Measurements from ENCODE around the gene BID.

- no peak for TF ChIP-seq ISL1 (CRISPR knock-in tag; IDR thresholded peaks at IDR 0.05)
- no peak for TF ChIP-seq ARNTL (CRISPR knock-in tag; IDR thresholded peaks at IDR 0.05; ENCODE audit: borderline replicate concordance, low read depth)
- TF ChIP-seq GLIS3 (CRISPR knock-in tag; IDR thresholded peaks at IDR 0.05), result no peak
- no peak for TF ChIP-seq ZFP3 (CRISPR knock-in tag; IDR thresholded peaks at IDR 0.05)
- no peak for TF ChIP-seq PATZ1 (CRISPR knock-in tag; IDR thresholded peaks at IDR 0.05; ENCODE audit: borderline replicate concordance)
- TF ChIP-seq SNAI2 (CRISPR knock-in tag; IDR thresholded peaks at IDR 0.05), result no peak
- no peak for TF ChIP-seq TOX (CRISPR knock-in tag; IDR thresholded peaks at IDR 0.05; ENCODE audit: borderline replicate concordance)
- no peak for TF ChIP-seq RARB (CRISPR knock-in tag; IDR thresholded peaks at IDR 0.05)
- no peak for TF ChIP-seq OSR1 (CRISPR knock-in tag; IDR thresholded peaks at IDR 0.05)
- no peak for TF ChIP-seq PPARA (CRISPR knock-in tag; IDR thresholded peaks at IDR 0.05; ENCODE audit: borderline replicate concordance)
- TF ChIP-seq ESRRG (CRISPR knock-in tag; IDR thresholded peaks at IDR 0.05), result no peak
- TF ChIP-seq ZFP30 (CRISPR knock-in tag; IDR thresholded peaks at IDR 0.05), result no peak
- TF ChIP-seq ZNF70 (CRISPR knock-in tag; IDR thresholded peaks at IDR 0.05), result no peak
- TF ChIP-seq CSRNP3 (CRISPR knock-in tag; IDR thresholded peaks at IDR 0.05), result no peak
Observed at GRCh38 chr22:17778412-17778976, 4.2 kb upstream of the BID start.

Data from SK-N-SH treated with all-trans-retinoic acid at 6 μM for 48 hours (cell line).